GM12864 (cell line): Measurements from ENCODE around the gene FLACC1.

ENCODE experiments used
- DNase-seq: peaks from one replicate; pipeline ENCODE4 v3.0.0-alpha.2; 2011; ENCODE audit warnings: low read depth
- H3K4me3 ChIP-seq: 2 replicates; pipeline ENCODE4 v1.5.1; 2011; ENCODE audit warnings: mild to moderate bottlenecking, low read depth, low read length, control low read depth
- TF ChIP-seq, protein P1 (sequence below): IDR thresholded peaks from 2 replicates; pipeline ENCODE4 v1.5.1; 2011; ENCODE audit warnings: low read depth, mild to moderate bottlenecking, moderate library complexity, low read length, control low read depth, inconsistent platforms; ENCODE audit errors: missing control alignments

FLACC1 gene

DNA sequence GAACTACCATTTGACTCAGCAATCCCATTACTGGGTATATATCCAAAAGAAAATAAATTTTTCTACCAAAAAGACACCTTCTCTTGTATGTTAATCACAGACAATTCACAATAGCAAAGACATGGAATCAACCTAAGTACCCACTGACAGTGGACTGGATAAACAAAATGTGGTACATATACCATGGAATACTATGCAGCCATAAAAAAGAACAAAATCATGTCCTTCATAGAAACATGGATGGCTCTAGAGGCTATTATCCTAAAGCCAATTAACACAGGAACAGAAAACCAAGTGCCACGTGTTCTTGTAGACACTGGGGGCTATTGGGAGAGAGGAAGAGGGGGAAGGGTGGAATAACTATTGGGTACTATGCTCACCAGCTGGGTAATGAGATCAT is 27.7 kb downstream of the FLACC1 start:
- H3K4me3 ChIP-seq: no peak overlapping the region
- no peak for DNase-seq
- TF ChIP-seq, protein P1, sequence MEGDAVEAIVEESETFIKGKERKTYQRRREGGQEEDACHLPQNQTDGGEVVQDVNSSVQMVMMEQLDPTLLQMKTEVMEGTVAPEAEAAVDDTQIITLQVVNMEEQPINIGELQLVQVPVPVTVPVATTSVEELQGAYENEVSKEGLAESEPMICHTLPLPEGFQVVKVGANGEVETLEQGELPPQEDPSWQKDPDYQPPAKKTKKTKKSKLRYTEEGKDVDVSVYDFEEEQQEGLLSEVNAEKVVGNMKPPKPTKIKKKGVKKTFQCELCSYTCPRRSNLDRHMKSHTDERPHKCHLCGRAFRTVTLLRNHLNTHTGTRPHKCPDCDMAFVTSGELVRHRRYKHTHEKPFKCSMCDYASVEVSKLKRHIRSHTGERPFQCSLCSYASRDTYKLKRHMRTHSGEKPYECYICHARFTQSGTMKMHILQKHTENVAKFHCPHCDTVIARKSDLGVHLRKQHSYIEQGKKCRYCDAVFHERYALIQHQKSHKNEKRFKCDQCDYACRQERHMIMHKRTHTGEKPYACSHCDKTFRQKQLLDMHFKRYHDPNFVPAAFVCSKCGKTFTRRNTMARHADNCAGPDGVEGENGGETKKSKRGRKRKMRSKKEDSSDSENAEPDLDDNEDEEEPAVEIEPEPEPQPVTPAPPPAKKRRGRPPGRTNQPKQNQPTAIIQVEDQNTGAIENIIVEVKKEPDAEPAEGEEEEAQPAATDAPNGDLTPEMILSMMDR: no peak

DNA sequence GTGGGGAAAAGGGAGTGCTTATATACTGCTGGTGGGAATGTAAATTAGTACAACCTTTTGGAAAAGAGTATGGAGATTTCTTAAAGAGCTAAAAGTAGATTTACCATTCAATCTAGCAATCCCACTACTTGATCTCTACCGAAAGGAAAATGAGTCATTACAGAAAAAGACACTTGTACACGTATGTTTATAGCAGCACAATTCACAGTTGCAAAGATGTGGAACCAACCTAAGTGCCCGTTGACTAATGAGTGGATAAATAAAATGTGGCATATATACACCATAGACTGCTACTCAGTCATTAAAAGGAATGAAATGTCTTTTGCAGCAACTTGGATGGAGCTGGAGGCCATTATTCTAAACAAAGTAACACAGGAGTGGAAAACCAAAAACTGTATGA is 29.5 kb downstream of the FLACC1 start:
- DNase-seq: no peak
- H3K4me3 ChIP-seq: no peak overlapping the region
- TF ChIP-seq, protein P1: no peak

DNA sequence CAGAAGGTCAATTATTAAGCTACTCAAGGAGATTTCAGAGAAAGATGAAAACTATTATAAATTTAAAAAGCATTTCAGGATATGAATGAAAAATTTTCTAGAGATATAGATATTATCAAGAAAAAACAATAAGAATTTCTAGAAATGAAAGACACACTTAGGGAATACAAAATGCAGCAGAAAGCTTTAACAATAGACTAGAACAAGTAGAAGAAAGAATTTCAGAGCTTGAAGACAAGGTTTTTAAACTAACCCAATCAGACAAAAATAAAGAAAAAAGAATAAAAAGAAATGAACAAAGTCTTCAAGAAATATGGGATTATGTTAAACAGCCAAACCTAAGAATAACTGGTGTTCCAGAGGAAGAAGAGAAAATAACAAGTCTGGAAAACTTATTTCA is 34.4 kb downstream of the FLACC1 start:
- DNase-seq: no peak
- TF ChIP-seq, protein P1: no peak

DNA sequence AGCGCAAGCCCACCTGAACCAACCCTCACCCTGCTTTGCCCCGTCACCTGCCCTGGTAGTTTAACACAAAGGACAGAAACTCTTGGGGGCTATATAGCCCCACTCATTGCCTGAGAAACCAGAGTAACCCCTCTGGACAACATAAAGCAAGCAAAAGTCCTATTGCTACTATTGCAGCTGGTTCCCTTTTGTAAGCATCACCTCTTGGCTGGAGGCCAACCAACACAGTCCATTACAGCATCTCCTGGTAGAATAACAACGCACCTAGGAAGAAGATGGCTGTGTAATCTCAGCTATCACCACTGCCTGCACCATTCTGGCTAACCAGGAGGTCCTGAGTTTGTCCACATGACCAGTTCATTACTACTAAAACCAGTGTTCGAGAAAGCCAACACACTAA is 36.4 kb downstream of the FLACC1 start:
- TF ChIP-seq, protein P1: no peak
- DNase-seq: no peak
- H3K4me3 ChIP-seq: no peak overlapping the region

More for the DNA sequence above, 34.4 kb downstream of the FLACC1 start:
- no peak overlapping the region for H3K4me3 ChIP-seq

DNA sequence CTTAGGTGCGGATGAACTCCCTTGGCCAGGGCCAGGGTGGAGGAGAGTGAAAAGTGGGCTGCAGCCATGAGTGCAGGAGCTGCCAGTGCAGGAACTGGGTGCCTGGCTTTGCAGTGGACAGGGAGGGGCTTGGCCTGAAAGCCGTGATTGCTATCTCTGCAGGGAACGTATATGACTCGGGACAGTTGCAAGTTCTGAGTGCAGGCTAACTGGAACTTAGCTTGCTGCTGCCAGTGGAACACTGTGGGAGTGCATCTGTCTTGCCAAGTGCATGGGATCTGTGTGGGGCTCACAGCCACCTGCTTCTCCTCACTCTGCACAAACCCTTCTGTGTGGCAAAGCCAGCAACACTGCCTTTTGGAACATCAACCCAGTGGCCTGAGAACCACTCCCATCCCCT is 36.9 kb downstream of the FLACC1 start:
- H3K4me3 ChIP-seq: no peak overlapping the region
- DNase-seq: no peak
- TF ChIP-seq, protein P1: no peak

DNA sequence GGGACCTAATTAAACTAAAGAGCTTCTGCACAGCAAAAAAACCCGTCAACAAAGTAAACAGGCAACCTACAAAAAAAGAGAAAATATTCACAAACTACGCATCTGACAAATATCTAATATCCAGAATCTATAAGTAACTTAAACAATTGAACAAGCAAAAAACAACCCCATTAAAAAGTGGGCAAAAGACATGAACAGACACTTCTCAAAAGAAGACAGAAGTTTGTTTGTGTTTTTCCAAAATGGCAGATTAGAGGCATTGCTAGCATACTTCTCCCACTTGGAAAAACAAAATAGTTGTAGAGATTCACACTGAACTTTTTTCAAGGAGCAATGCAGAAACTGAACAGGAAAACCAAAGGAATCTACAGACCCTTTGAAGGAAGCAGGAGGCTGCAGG is 37.6 kb downstream of the FLACC1 start:
- TF ChIP-seq, protein P1: no peak
- DNase-seq: no peak
- no peak overlapping the region for H3K4me3 ChIP-seq

DNA sequence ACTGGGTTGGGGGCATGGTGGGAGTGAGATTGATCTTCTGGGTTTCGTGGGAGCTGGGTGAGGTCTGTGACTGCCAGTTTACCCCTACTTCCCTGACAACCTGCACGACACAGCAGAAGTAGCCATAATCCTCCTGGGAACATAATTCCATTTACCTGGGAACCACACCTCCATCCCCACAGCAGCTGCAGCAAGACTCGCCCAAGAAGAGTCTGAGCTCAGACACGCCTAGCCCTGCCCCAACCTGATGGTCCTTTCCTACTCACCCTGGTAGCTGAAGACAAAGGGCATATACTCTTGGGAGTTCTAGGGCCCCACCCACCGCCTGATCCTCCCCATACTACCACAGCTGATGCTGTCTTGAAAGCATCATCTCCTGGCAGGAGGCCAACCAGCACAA is 43.8 kb downstream of the FLACC1 start:
- DNase-seq: no peak
- TF ChIP-seq, protein P1: no peak
- no peak overlapping the region for H3K4me3 ChIP-seq
